ENCODE measurements around the gene SGMS2. TPM values are rescaled to one million over a fixed set of nuclear protein-coding genes. Genes with fewer than 3 reads are reported as not detected.

SGMS2 gene
- polyA plus RNA-seq, 2 of the 4 experiments (the other 2 are of a cell fraction), result 8.5 to 22.6 TPM

DNA sequence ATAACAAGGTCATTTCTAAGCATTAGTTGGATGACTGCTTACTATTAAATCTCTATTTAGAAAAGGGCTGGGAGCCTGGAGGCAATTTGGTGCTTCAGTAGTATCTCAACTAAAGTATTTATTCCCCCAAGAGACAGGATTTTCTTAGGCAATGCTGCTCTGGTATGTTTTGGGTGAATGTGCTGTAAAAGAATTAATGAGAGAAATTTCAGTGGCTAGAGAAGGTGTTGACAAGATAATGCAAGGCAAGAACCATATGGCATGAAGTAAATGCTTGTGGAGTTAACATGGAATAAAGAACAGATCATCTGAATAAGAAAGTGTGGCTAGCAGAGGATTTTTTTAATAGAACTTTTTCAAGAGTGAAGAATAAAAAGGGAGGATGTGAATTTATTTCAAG lies 110.5 kb downstream of the SGMS2 start:
- ChIA-PET CTCF (interaction anchor here (0.6 kb wide), 1 partner anchor 79 kb away, joined by 3 read pairs; no protein-coding TSS in a partner anchor), POLR2A (no interaction called here)
- no peak overlapping the region for H3K4me3 ChIP-seq
- DNase-seq (ENCODE audit: low read depth in 1 of 2, low spot score in 1 of 2), result no peak
- no peak overlapping the region for H3K27ac ChIP-seq
- H3K9me3 ChIP-seq, result no peaks in the 10 kb centered on the region
- H3K4me2 ChIP-seq, result no peak overlapping the region
- no peak for FAIRE-seq
- ATAC-seq, result no peak
- H3K4me1 ChIP-seq, result peaks cover 3% of the 10 kb centered on the region; the same call in 1 of the 3 replicates
- TF ChIP-seq FOSL2 (IDR thresholded peaks at IDR 0.05) (no peak), FOSL2 (CRISPR knock-in tag; IDR thresholded peaks at IDR 0.05) (no peak), POLR2A (IDR thresholded peaks at IDR 0.05; ENCODE audit: low read length) (no peak), ZFP36 (IDR thresholded peaks at IDR 0.05; ENCODE audit: borderline replicate concordance, partially characterized antibody) (no peak), CHD4 (IDR thresholded peaks at IDR 0.05; ENCODE audit: borderline replicate concordance) (no peak), ZNF302 (CRISPR knock-in tag; IDR thresholded peaks at IDR 0.05) (no peak), FOXS1 (CRISPR knock-in tag; IDR thresholded peaks at IDR 0.05) (no peak), ZC3H11A (IDR thresholded peaks at IDR 0.05) (no peak), HEYL (CRISPR knock-in tag; IDR thresholded peaks at IDR 0.05) (no peak), E2F6 (IDR thresholded peaks at IDR 0.05; ENCODE audit: borderline replicate concordance, low read depth) (no peak), SREBF2 (IDR thresholded peaks at IDR 0.05) (no peak)

GRCh38 chr4:107937040-107937439 lies 112.3 kb downstream of the SGMS2 start:
- no peak overlapping the region for H3K4me3 ChIP-seq
- POLR2A ChIA-PET, result no interaction called here
- no peak overlapping the region for H3K27ac ChIP-seq
- H3K4me1 ChIP-seq, result peaks cover 1% of the 10 kb centered on the region; the same call in 1 of the 3 replicates
- TF ChIP-seq RNF2 (IDR thresholded peaks at IDR 0.05; ENCODE audit: borderline replicate concordance, low read depth) (no peak), NR3C1 (IDR thresholded peaks at IDR 0.05) (no peak), FOXS1 (CRISPR knock-in tag; IDR thresholded peaks at IDR 0.05) (no peak), RARB (CRISPR knock-in tag; IDR thresholded peaks at IDR 0.05) (no peak), ZFP36 (IDR thresholded peaks at IDR 0.05; ENCODE audit: borderline replicate concordance, partially characterized antibody) (no peak), PHF8 (IDR thresholded peaks at IDR 0.05; ENCODE audit: borderline replicate concordance, low read depth) (no peak), SREBF2 (IDR thresholded peaks at IDR 0.05) (no peak), EHMT2 (IDR thresholded peaks at IDR 0.05; ENCODE audit: low read depth) (no peak), TFCP2L1 (CRISPR knock-in tag; IDR thresholded peaks at IDR 0.05) (no peak), HOXB13 (CRISPR knock-in tag; IDR thresholded peaks at IDR 0.05; ENCODE audit: low read depth) (no peak), HOXA7 (CRISPR knock-in tag; IDR thresholded peaks at IDR 0.05) (no peak), RFX5 (IDR thresholded peaks at IDR 0.05) (no peak), MAZ (IDR thresholded peaks at IDR 0.05; ENCODE audit: borderline replicate concordance, low read depth, low read length) (no peak), RAD21 (conservative IDR thresholded peaks at IDR 0.05 in 1 of 2, IDR thresholded peaks at IDR 0.05 in 1 of 2) (no peak), CEBPB (IDR thresholded peaks at IDR 0.05) (no peak), FOSB (CRISPR knock-in tag; IDR thresholded peaks at IDR 0.05) (no peak), TP53 (CRISPR knock-in tag; IDR thresholded peaks at IDR 0.05) (no peak), E2F6 (IDR thresholded peaks at IDR 0.05; ENCODE audit: borderline replicate concordance, low read depth) (no peak)
- TF ChIP-seq, protein P1, sequence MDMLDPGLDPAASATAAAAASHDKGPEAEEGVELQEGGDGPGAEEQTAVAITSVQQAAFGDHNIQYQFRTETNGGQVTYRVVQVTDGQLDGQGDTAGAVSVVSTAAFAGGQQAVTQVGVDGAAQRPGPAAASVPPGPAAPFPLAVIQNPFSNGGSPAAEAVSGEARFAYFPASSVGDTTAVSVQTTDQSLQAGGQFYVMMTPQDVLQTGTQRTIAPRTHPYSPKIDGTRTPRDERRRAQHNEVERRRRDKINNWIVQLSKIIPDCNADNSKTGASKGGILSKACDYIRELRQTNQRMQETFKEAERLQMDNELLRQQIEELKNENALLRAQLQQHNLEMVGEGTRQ (IDR thresholded peaks at IDR 0.05), result no peak
- TF ChIP-seq, protein P2, sequence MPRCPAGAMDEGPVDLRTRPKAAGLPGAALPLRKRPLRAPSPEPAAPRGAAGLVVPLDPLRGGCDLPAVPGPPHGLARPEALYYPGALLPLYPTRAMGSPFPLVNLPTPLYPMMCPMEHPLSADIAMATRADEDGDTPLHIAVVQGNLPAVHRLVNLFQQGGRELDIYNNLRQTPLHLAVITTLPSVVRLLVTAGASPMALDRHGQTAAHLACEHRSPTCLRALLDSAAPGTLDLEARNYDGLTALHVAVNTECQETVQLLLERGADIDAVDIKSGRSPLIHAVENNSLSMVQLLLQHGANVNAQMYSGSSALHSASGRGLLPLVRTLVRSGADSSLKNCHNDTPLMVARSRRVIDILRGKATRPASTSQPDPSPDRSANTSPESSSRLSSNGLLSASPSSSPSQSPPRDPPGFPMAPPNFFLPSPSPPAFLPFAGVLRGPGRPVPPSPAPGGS (IDR thresholded peaks at IDR 0.05), result no peak
- H3K4me2 ChIP-seq, result no peak overlapping the region
- FAIRE-seq, result no peak
- no peak for ATAC-seq
- CTCF ChIA-PET, result no interaction called here
- WGBS (ENCODE audit: missing lambda C conversion rate), result 71% methylated on average over 2 of the region's 2 CpGs
- DNase-seq (ENCODE audit: low read depth in 1 of 2, low spot score in 1 of 2), result no peak
- H3K9me3 ChIP-seq, result no peaks in the 10 kb centered on the region

Data from A549 (cell line).